GM23338 (cell line): ENCODE results near the gene DSCAML1. TPM values are rescaled to one million over a fixed set of nuclear protein-coding genes. Genes with fewer than 3 reads are reported as not detected.

Experiments
- ATAC-seq: fragments of 200-7000 bp; cut with Tn5 transposase; 3 replicates; pipeline ENCODE4 v1.9.1; 2020
- DNase-seq: peaks from one replicate; pipeline ENCODE4 v3.0.0-alpha.2; 2015; ENCODE audit warnings: low spot score
- H2AFZ ChIP-seq: fragments of 200-600 bp; sonication (generic); 2 replicates; pipeline ENCODE4 v1.8.0; 2016; ENCODE audit warnings: antibody characterized with exemption, mild to moderate bottlenecking, moderate library complexity
- H3F3A ChIP-seq: fragments of 200-600 bp; sonication (generic); replicated peaks from 2 replicates; pipeline ENCODE4 v1.8.0; 2017; ENCODE audit warnings: antibody characterized with exemption, mixed run types, low read depth
- H3K27ac ChIP-seq: fragments of 200-600 bp; sonication (generic); 2 replicates; pipeline ENCODE4 v1.6.1; 2016; ENCODE audit warnings: low read depth
- H3K27me3 ChIP-seq: fragments of 200-600 bp; sonication (generic); 2 replicates; pipeline ENCODE4 v1.8.0; 2016; ENCODE audit warnings: mild to moderate bottlenecking, mixed run types, moderate library complexity; ENCODE audit not compliant: insufficient read depth
- H3K36me3 ChIP-seq: fragments of 200-600 bp; sonication (generic); 2 replicates; pipeline ENCODE4 v1.8.0; 2016; ENCODE audit warnings: mild to moderate bottlenecking; ENCODE audit not compliant: insufficient read depth
- H3K4me1 ChIP-seq: fragments of 200-600 bp; sonication (generic); 2 replicates; pipeline ENCODE4 v1.8.0; 2016; ENCODE audit warnings: mild to moderate bottlenecking, moderate library complexity; ENCODE audit not compliant: insufficient read depth
- H3K4me2 ChIP-seq: fragments of 200-600 bp; sonication (generic); 2 replicates; pipeline ENCODE4 v1.7.1; 2017; ENCODE audit warnings: mixed run types
- H3K4me3 ChIP-seq: fragments of 200-600 bp; sonication (generic); 2 replicates; pipeline ENCODE4 v1.6.1; 2016; ENCODE audit warnings: mixed run types
- H3K79me2 ChIP-seq: fragments of 200-600 bp; sonication (generic); replicated peaks from 2 replicates; pipeline ENCODE4 v1.8.0; 2017; ENCODE audit warnings: mild to moderate bottlenecking; ENCODE audit not compliant: insufficient read depth
- H3K9me2 ChIP-seq: fragments of 200-600 bp; sonication (generic); 2 replicates; pipeline ENCODE4 v1.8.0; 2017; ENCODE audit not compliant: insufficient read depth
- H4K20me1 ChIP-seq: fragments of 200-600 bp; sonication (generic); replicated peaks from 2 replicates; pipeline ENCODE4 v1.8.0; 2017; ENCODE audit warnings: mild to moderate bottlenecking; ENCODE audit not compliant: insufficient read depth
- H3K27ac Mint-ChIP-seq: 2 replicates; pipeline ENCODE4 v1.8.0; 2020; ENCODE audit warnings: inconsistent platforms, mild to moderate bottlenecking, moderate library complexity, mixed read lengths
- H3K27me3 Mint-ChIP-seq: 3 replicates; pipeline ENCODE4 v1.8.0; 2022; ENCODE audit warnings: low read depth, mild to moderate bottlenecking, moderate library complexity, mixed read lengths, inconsistent platforms; ENCODE audit not compliant: insufficient read depth, poor library complexity
- H3K36me3 Mint-ChIP-seq: 3 replicates; pipeline ENCODE4 v1.8.0; 2021; ENCODE audit warnings: low read depth, mild to moderate bottlenecking, inconsistent platforms, moderate library complexity, mixed read lengths
- H3K4me1 Mint-ChIP-seq: 3 replicates; pipeline ENCODE4 v1.8.0; 2020; ENCODE audit warnings: mild to moderate bottlenecking, inconsistent platforms, mixed read lengths
- H3K4me3 Mint-ChIP-seq: 3 replicates; pipeline ENCODE4 v1.8.0; 2021; ENCODE audit warnings: moderate library complexity, mild to moderate bottlenecking, inconsistent platforms, mixed read lengths
- H3K9me3 Mint-ChIP-seq: 3 replicates; pipeline ENCODE4 v1.8.0; 2020; ENCODE audit warnings: moderate library complexity, mild to moderate bottlenecking, inconsistent platforms, mixed read lengths
- EZH2 ChIP-seq: fragments of 200-600 bp; sonication (generic); IDR thresholded peaks from one replicate; pipeline ENCODE4 v1.8.0; 2017; ENCODE audit warnings: antibody characterized with exemption, mild to moderate bottlenecking, low read depth; ENCODE audit not compliant: unreplicated experiment
- polyA plus RNA-seq: library from polyadenylated mRNA; unstranded; fragments of >200 nt; fragmentation: Nextera tagmentation; extraction: Ambion mirVana; gene quantifications from 2 replicates; pipeline ENCODE4 v1.2.1, GENCODE V29; 2016
- total RNA-seq: library from RNA; depleted of rRNA; stranded (reverse); fragments of >200 nt; shearing (Covaris generic); gene quantifications from 2 replicates; pipeline ENCODE4 v1.2.3, GENCODE V29; 2014
- TF ChIP-seq, protein P1 (sequence below): fragments of 250-450 bp; sonication (Bioruptor Pico); IDR thresholded peaks from 2 replicates; pipeline ENCODE4 v1.5.0; 2020; ENCODE audit warnings: mild to moderate bottlenecking, moderate library complexity
- TF ChIP-seq, protein P2 (sequence below), 2 experiments: fragments of 200-600 bp in 1 of 2; sonication (generic) in 1 of 2; conservative IDR thresholded peaks; 2 replicates each; pipeline versions ENCODE4 v1.5.1 to v1.6.1; 2016 to 2017; ENCODE audit warnings: antibody characterized with exemption in 2 of 2, low read depth in 2 of 2, mild to moderate bottlenecking in 2 of 2, moderate library complexity in 1 of 2

DSCAML1 gene
- total and polyA plus RNA-seq, 2 experiments from 2014 or later = 0.17 TPM; not detected in 1

DNA sequence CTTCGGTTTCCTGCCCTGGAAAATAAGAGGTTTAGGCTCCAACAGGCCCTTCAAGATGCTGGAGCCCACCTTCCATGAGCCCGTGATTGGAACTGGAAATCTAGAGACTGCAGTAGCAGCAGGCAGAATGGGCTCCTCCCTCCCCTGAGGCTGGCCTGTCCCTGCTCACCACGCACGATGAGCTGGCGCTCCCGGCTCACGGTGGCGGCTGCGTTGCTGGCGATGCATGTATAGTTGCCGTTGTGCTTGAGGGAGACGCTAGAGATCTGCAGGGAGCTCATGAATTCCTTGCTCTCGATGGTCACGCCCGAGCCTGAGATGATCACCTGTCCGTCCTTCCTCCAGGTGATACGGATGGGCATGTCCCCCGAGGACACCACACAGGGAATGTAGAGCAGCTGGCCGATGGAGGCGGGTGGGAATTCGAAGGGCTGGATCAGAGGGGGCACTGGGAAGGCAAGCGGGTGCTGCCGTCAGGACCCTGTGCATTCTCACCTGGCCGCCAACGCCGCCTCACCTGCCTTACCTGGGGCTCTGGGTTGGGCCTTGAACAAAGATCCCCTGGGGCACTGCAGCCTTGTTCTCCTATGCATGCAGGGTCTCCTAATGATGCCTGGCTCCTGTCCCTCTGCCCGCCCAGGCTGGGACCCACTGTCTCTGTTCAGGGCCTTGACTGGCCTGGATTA is 291.6 kb downstream of the DSCAML1 start (continued):
- TF ChIP-seq, protein P1, sequence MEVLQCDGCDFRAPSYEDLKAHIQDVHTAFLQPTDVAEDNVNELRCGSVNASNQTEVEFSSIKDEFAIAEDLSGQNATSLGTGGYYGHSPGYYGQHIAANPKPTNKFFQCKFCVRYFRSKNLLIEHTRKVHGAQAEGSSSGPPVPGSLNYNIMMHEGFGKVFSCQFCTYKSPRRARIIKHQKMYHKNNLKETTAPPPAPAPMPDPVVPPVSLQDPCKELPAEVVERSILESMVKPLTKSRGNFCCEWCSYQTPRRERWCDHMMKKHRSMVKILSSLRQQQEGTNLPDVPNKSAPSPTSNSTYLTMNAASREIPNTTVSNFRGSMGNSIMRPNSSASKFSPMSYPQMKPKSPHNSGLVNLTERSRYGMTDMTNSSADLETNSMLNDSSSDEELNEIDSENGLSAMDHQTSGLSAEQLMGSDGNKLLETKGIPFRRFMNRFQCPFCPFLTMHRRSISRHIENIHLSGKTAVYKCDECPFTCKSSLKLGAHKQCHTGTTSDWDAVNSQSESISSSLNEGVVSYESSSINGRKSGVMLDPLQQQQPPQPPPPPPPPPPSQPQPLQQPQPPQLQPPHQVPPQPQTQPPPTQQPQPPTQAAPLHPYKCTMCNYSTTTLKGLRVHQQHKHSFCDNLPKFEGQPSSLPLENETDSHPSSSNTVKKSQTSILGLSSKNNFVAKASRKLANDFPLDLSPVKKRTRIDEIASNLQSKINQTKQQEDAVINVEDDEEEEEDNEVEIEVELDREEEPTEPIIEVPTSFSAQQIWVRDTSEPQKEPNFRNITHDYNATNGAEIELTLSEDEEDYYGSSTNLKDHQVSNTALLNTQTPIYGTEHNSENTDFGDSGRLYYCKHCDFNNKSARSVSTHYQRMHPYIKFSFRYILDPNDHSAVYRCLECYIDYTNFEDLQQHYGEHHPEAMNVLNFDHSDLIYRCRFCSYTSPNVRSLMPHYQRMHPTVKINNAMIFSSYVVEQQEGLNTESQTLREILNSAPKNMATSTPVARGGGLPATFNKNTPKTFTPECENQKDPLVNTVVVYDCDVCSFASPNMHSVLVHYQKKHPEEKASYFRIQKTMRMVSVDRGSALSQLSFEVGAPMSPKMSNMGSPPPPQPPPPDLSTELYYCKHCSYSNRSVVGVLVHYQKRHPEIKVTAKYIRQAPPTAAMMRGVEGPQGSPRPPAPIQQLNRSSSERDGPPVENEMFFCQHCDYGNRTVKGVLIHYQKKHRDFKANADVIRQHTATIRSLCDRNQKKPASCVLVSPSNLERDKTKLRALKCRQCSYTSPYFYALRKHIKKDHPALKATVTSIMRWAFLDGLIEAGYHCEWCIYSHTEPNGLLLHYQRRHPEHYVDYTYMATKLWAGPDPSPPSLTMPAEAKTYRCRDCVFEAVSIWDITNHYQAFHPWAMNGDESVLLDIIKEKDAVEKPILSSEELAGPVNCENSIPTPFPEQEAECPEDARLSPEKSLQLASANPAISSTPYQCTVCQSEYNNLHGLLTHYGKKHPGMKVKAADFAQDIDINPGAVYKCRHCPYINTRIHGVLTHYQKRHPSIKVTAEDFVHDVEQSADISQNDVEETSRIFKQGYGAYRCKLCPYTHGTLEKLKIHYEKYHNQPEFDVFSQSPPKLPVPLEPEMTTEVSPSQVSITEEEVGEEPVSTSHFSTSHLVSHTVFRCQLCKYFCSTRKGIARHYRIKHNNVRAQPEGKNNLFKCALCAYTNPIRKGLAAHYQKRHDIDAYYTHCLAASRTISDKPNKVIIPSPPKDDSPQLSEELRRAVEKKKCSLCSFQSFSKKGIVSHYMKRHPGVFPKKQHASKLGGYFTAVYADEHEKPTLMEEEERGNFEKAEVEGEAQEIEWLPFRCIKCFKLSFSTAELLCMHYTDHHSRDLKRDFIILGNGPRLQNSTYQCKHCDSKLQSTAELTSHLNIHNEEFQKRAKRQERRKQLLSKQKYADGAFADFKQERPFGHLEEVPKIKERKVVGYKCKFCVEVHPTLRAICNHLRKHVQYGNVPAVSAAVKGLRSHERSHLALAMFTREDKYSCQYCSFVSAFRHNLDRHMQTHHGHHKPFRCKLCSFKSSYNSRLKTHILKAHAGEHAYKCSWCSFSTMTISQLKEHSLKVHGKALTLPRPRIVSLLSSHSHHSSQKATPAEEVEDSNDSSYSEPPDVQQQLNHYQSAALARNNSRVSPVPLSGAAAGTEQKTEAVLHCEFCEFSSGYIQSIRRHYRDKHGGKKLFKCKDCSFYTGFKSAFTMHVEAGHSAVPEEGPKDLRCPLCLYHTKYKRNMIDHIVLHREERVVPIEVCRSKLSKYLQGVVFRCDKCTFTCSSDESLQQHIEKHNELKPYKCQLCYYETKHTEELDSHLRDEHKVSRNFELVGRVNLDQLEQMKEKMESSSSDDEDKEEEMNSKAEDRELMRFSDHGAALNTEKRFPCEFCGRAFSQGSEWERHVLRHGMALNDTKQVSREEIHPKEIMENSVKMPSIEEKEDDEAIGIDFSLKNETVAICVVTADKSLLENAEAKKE (CRISPR knock-in tag) = no peak
- TF ChIP-seq, protein P2, sequence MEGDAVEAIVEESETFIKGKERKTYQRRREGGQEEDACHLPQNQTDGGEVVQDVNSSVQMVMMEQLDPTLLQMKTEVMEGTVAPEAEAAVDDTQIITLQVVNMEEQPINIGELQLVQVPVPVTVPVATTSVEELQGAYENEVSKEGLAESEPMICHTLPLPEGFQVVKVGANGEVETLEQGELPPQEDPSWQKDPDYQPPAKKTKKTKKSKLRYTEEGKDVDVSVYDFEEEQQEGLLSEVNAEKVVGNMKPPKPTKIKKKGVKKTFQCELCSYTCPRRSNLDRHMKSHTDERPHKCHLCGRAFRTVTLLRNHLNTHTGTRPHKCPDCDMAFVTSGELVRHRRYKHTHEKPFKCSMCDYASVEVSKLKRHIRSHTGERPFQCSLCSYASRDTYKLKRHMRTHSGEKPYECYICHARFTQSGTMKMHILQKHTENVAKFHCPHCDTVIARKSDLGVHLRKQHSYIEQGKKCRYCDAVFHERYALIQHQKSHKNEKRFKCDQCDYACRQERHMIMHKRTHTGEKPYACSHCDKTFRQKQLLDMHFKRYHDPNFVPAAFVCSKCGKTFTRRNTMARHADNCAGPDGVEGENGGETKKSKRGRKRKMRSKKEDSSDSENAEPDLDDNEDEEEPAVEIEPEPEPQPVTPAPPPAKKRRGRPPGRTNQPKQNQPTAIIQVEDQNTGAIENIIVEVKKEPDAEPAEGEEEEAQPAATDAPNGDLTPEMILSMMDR (conservative IDR thresholded peaks at IDR 0.05; ENCODE audit: low read depth in 2 of 2) = no peak

DNA sequence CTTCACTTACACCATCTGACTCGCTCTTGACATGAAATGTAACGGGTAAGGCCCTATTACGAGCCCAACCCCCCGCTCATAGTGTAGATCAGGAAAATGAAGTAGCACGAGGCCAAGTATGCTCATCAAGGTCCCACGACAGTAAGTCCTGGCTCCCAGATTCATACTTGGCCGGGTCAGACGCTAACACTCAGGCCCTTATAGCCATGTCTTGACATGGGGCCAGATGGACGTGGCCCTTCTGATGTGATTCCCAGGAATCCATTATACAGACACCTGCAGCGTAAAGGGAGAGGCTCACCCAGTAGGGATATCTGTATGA is 294.3 kb downstream of the DSCAML1 start:
- Histone ChIP-seq H3K27me3 (no peaks in the 10 kb centered on the region), H3K4me3 (no peak overlapping the region), H2AFZ (no peak overlapping the region), H3K36me3 (no peaks in the 10 kb centered on the region), H3F3A (no peaks in the 10 kb centered on the region), H3K4me1 (peaks cover 8% of the 10 kb centered on the region), H4K20me1 (no peaks in the 10 kb centered on the region), H3K4me2 (no peak overlapping the region; the same call in 1 of the 2 replicates), H3K27ac (no peak overlapping the region), H3K9me2 (no peaks in the 10 kb centered on the region), H3K79me2 (no peaks in the 10 kb centered on the region)
- Mint-ChIP-seq H3K4me3 (no peak overlapping the region), H3K9me3 (no peaks in the 10 kb centered on the region; the same call in 1 of the 3 replicates), H3K36me3 (no peaks in the 10 kb centered on the region), H3K4me1 (peaks cover 20% of the 10 kb centered on the region), H3K27me3 (peaks cover 11% of the 10 kb centered on the region), H3K27ac (no peak overlapping the region)
- no peak for ATAC-seq
- no peak for DNase-seq
- no peak for TF ChIP-seq EZH2
- TF ChIP-seq, protein P1 (CRISPR knock-in tag) = no peak
